Panc1 (cell line): Measurements from ENCODE around the gene SERAC1. TPM values are rescaled to one million over a fixed set of nuclear protein-coding genes. Genes with fewer than 3 reads are reported as not detected.

Source experiments
- ATAC-seq: fragments of 200-7000 bp; cut with Tn5 transposase; 2 replicates; pipeline ENCODE4 v1.9.1; 2020; ENCODE audit warnings: mild to moderate bottlenecking, moderate library complexity
- BruUV-seq: library from RNA; stranded (reverse); fragments of 400-500 nt; replicated peaks from 2 replicates; lab custom pipeline; 2021; lab: Mats Ljungman, UMichigan
- CTCF ChIA-PET: fragments of 300-600 bp; sonication (Branson Sonifier 250); formaldehyde crosslinking; loops from one replicate; lab custom pipeline; 2022; ENCODE audit warnings: antibody characterized with exemption; lab: Charles Lee
- POLR2A ChIA-PET: fragments of 300-600 bp; sonication (Branson Sonifier 250); formaldehyde crosslinking; loops from one replicate; lab custom pipeline; 2022; ENCODE audit warnings: antibody characterized with exemption; lab: Charles Lee
- DNase-seq: peaks from one replicate; pipeline ENCODE4 v3.0.0-alpha.2; 2010; ENCODE audit warnings: low read depth, low spot score
- H3K27ac ChIP-seq: 2 replicates; pipeline ENCODE4 v1.5.1; 2011; ENCODE audit warnings: mild to moderate bottlenecking, low read length, inconsistent platforms
- H3K27me3 ChIP-seq: fragments of 200-500 bp; sonication (Bioruptor generic); 2 replicates; pipeline ENCODE4 v1.6.0; 2014; ENCODE audit warnings: low read length, inconsistent platforms; ENCODE audit not compliant: control insufficient read depth, insufficient read depth
- H3K36me3 ChIP-seq: fragments of 200-500 bp; sonication (Bioruptor generic); 2 replicates; pipeline ENCODE4 v1.5.1; 2014; ENCODE audit warnings: inconsistent platforms, mild to moderate bottlenecking, low read length, moderate library complexity; ENCODE audit not compliant: control insufficient read depth, insufficient read depth
- H3K4me1 ChIP-seq: 2 replicates; pipeline ENCODE4 v1.5.1; 2011; ENCODE audit warnings: inconsistent platforms, mild to moderate bottlenecking, low read length, moderate library complexity; ENCODE audit not compliant: control insufficient read depth, insufficient read depth
- H3K4me3 ChIP-seq, 2 experiments: 2 replicates each; pipeline ENCODE4 v1.5.1; 2011 to 2012; ENCODE audit warnings: low read depth in 2 of 2, low read length in 2 of 2, mild to moderate bottlenecking in 2 of 2, inconsistent platforms in 1 of 2, moderate library complexity in 1 of 2
- H3K9me3 ChIP-seq: fragments of 200-500 bp; sonication (Bioruptor generic); 2 replicates; pipeline ENCODE4 v1.5.1; 2014; ENCODE audit warnings: low read depth, mild to moderate bottlenecking, inconsistent platforms, low read length, moderate library complexity; ENCODE audit not compliant: control insufficient read depth, insufficient read depth
- POLR2AphosphoS5 ChIP-seq: IDR thresholded peaks from 2 replicates; pipeline ENCODE4 v1.6.1; 2012; ENCODE audit warnings: mild to moderate bottlenecking, low read depth, low read length, moderate library complexity
- SIN3A ChIP-seq: IDR thresholded peaks from 2 replicates; pipeline ENCODE4 v1.6.1; 2012; ENCODE audit warnings: low read depth, mild to moderate bottlenecking, low read length, moderate library complexity, borderline replicate concordance; ENCODE audit not compliant: insufficient read depth
- TCF7L2 ChIP-seq: IDR thresholded peaks from 2 replicates; pipeline ENCODE4 v1.6.1; 2011; ENCODE audit warnings: mild to moderate bottlenecking, low read depth, low read length, inconsistent platforms
- in situ Hi-C: cut with HindIII; loops from 2 replicates; pipeline ENCODE4 v1.10.0; 2016; ENCODE audit warnings: low sequenced_read_pairs, low pct_unique_long_range_greater_than_20kb
- intact Hi-C: fragments of 100-400 bp; cut with micrococcal nuclease; formaldehyde crosslinking; loops from one replicate; pipeline ENCODE4 v1.10.0; 2022; ENCODE audit not compliant: unreplicated experiment
- total RNA-seq: library from RNA; stranded (reverse); gene quantifications from one replicate; pipeline ENCODE4 v1.2.1, GENCODE V29; 2021; ENCODE audit not compliant: unreplicated experiment
- TF ChIP-seq, protein P1 (sequence below): fragments of 450-650 bp; IDR thresholded peaks from 2 replicates; pipeline ENCODE4 v1.5.1; 2017; ENCODE audit warnings: mild to moderate bottlenecking
- TF ChIP-seq, protein P2 (sequence below), 2 experiments: IDR thresholded peaks; 2 replicates each; pipeline ENCODE4 v1.6.1; 2011 to 2012; ENCODE audit warnings: low read depth in 2 of 2, control low read depth in 1 of 2, low read length in 1 of 2, mild to moderate bottlenecking in 1 of 2, moderate library complexity in 1 of 2; ENCODE audit not compliant: insufficient read depth in 1 of 2

SERAC1 gene
- total RNA-seq, 1 experiment from 2014 or later, result 8.2 TPM

DNA sequence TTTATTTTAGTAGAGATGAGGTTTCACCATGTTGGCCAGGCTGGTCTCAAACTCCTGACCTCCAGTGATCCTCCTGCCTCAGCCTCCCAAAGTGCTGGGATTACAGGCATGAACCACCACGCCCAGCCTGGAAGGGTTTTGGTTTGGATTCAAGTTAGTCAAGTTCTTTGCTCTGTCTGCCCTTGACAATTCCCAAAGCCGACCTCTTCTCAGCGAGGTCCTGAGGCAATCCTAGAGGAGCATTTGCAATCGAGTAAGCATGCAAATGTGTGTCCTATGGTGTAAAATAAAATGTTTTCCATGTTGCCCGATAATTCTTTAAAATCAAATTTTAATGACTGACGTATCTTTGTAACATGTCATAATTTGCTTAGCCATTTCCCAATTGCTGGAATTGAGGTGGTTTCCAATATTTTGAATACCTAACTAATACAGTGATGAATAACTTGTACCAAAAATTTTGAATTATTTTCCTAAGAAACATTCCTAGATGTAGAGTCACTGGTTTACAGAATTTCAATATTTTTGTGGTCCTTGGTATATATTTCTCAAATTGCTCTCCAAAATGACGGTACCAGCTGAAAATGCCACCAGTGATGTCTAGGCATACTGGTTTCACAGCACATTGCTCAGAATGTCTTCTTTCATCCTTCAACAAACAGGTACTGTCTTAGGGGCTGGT, 38.8 kb upstream of the SERAC1 start:
- in situ Hi-C loops, result no loop called here
- intact Hi-C loops, result no loop called here

DNA sequence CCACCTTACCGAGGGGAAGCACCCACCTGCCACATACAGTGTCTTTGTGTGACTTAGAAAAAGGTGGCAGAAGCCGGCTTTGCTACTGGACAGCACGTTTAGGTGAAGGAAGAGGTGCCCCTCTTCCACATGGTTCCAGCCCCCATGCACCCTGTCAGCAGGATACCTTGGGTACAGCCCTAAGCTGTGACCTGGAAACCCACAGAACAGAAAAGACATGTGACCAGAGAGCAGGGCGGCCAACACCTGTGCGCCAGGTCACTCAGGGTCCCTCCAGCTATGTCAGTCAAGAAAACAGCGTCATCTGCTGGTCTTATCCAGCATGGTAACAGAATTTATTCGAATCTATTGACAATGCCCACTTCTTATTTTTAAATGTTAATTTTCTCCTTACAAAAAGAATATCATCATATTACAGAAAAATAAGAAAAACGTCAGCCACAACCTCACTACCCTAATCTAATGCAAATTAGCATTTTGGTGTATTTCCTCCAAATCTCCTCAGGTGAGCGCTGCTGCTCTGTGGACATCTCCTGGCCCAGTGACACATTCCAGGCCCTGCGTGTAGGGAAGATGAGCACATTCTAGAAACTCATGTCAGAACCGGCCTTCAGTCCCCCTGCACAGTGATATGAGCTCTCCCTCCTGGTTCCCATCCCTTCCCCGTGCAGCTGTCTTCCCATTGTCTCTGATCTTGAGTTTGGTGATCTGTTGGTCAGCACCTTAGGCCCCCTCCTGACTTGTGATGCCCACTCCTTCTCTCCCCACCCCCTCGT, 37.3 kb upstream of the SERAC1 start:
- no peaks in the 10 kb centered on the region for H3K36me3 ChIP-seq
- H3K27me3 ChIP-seq, result 0 out of 2 replicates have a peak, but pooled peaks cover 2% of the 10 kb centered on the region
- H3K4me3 ChIP-seq, result no peak overlapping the region
- in situ Hi-C loops, result no loop called here
- BruUV-seq, result no TSS peak
- ChIA-PET CTCF (interaction anchor here (0.6 to 1.6 kb wide), 2 partner anchors 9 to 11 kb away, joined by 4 to 9 read pairs; no protein-coding TSS in a partner anchor), POLR2A (no interaction called here)
- TF ChIP-seq, protein P1, sequence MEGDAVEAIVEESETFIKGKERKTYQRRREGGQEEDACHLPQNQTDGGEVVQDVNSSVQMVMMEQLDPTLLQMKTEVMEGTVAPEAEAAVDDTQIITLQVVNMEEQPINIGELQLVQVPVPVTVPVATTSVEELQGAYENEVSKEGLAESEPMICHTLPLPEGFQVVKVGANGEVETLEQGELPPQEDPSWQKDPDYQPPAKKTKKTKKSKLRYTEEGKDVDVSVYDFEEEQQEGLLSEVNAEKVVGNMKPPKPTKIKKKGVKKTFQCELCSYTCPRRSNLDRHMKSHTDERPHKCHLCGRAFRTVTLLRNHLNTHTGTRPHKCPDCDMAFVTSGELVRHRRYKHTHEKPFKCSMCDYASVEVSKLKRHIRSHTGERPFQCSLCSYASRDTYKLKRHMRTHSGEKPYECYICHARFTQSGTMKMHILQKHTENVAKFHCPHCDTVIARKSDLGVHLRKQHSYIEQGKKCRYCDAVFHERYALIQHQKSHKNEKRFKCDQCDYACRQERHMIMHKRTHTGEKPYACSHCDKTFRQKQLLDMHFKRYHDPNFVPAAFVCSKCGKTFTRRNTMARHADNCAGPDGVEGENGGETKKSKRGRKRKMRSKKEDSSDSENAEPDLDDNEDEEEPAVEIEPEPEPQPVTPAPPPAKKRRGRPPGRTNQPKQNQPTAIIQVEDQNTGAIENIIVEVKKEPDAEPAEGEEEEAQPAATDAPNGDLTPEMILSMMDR, result peak; percentile 68
- TF ChIP-seq, protein P2, sequence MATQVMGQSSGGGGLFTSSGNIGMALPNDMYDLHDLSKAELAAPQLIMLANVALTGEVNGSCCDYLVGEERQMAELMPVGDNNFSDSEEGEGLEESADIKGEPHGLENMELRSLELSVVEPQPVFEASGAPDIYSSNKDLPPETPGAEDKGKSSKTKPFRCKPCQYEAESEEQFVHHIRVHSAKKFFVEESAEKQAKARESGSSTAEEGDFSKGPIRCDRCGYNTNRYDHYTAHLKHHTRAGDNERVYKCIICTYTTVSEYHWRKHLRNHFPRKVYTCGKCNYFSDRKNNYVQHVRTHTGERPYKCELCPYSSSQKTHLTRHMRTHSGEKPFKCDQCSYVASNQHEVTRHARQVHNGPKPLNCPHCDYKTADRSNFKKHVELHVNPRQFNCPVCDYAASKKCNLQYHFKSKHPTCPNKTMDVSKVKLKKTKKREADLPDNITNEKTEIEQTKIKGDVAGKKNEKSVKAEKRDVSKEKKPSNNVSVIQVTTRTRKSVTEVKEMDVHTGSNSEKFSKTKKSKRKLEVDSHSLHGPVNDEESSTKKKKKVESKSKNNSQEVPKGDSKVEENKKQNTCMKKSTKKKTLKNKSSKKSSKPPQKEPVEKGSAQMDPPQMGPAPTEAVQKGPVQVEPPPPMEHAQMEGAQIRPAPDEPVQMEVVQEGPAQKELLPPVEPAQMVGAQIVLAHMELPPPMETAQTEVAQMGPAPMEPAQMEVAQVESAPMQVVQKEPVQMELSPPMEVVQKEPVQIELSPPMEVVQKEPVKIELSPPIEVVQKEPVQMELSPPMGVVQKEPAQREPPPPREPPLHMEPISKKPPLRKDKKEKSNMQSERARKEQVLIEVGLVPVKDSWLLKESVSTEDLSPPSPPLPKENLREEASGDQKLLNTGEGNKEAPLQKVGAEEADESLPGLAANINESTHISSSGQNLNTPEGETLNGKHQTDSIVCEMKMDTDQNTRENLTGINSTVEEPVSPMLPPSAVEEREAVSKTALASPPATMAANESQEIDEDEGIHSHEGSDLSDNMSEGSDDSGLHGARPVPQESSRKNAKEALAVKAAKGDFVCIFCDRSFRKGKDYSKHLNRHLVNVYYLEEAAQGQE (IDR thresholded peaks at IDR 0.05; ENCODE audit: insufficient read depth in 1 of 2, low read depth in 2 of 2, low read length in 1 of 2), result no peak
- no peak for TF ChIP-seq TCF7L2
- no peaks in the 10 kb centered on the region for H3K9me3 ChIP-seq
- intact Hi-C loops, result no loop called here
- no peaks in the 10 kb centered on the region for H3K4me1 ChIP-seq
- no peak overlapping the region for H3K27ac ChIP-seq
- peak; percentile 51; the same call in 1 of the 2 replicates for ATAC-seq
- DNase-seq, result no peak

More for the DNA sequence above, 38.8 kb upstream of the SERAC1 start:
- H3K4me1 ChIP-seq, result no peaks in the 10 kb centered on the region
- POLR2A ChIA-PET, result no interaction called here
- no TSS peak for BruUV-seq
- H3K9me3 ChIP-seq, result no peaks in the 10 kb centered on the region
- H3K4me3 ChIP-seq, result no peak overlapping the region
- ATAC-seq, result no peak
- no peaks in the 10 kb centered on the region for H3K36me3 ChIP-seq
- CTCF ChIA-PET, result no interaction called here
- no peak for DNase-seq
- no peak overlapping the region for H3K27ac ChIP-seq
- TF ChIP-seq, protein P2 (IDR thresholded peaks at IDR 0.05; ENCODE audit: insufficient read depth in 1 of 2, low read depth in 2 of 2, low read length in 1 of 2), result no peak
- TF ChIP-seq POLR2AphosphoS5 (no peak), TCF7L2 (no peak), SIN3A (no peak)
- TF ChIP-seq, protein P1, result no peak
- 0 out of 2 replicates have a peak, but pooled peaks cover 2% of the 10 kb centered on the region for H3K27me3 ChIP-seq
